Measurements from ENCODE around the gene MNX1. TPM values are rescaled to one million over a fixed set of nuclear protein-coding genes. Genes with fewer than 3 reads are reported as not detected.
A peak's percentile ranks its signal among the peaks of the same experiment; 100 is the strongest.

Gene MNX1
- total RNA-seq, 4 donors from 2014 or later = 11.7 to 23.2 (median 13.1) TPM

DNA sequence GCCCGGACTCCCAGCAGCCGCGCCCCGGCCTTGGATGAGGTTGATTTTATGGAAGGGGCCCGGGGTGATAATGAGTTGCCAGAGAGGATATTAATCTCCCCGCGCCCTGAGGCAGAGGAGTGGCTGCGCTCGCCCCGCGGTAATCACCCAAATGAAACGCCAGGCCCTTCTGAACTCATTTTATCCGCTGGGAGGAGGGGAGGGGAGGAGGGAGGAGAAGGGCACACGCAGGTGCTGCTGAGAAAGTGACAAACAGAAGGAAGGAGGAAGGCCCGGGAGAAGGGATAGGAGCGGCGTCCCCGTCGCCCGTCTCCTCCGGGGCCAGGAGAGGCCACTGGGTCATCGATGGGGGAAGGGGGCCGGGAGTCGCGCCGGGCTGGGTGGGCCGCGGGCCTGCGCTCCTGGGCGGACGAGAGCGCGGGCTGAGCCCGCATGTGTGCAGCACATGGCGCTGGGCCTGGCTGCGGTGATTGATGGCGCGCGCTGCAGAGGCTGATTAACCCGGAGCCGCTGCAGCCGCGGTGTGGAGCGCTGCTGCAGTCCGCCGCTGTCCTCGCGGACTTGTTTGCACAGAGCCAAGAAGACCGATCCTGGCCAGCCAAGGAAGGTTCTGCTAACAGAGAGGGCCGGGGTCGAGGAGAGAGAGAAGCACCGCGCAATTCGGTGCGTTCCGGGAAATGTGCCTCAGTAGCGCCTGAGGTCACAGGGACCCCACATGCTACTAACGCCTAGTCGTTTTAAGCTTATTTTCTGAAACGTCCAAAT, 6.5 kb downstream of the MNX1 start:
- peaks cover 13 to 80% (median 56%) of the 10 kb centered on the region in 4 donors for H3K4me1 ChIP-seq
- intact Hi-C loops (cut with DNase I; ENCODE audit: low total_unique reads) (no loop called here), in situ Hi-C loops (cut with MboI; ENCODE audit: low pct_ligation_motif_present in 1 of 4, low pct_unique_long_range_greater_than_20kb in 1 of 4, low sequenced_read_pairs in 3 of 4) (no loop called here)
- H3K36me3 ChIP-seq = no peaks in the 10 kb centered on the region
- 0 to 23% methylated on average over 4 to 60 of the region's 60 CpGs for WGBS, 2 donors (ENCODE audit: low coverage in 1 of 2)
- peak overlapping the region in 1 of 4 donors; percentile 33 for H3K4me3 ChIP-seq
- peak; percentile 82 for DNase-seq
- TF ChIP-seq POLR2A (IDR thresholded peaks at IDR 0.05) = peak; percentile 23
- no peak for TF ChIP-seq EP300 (IDR thresholded peaks at IDR 0.05; ENCODE audit: low read depth)
- peak in 1 of 3 donors; percentile 10 for TF ChIP-seq POLR2AphosphoS5 (IDR thresholded peaks at IDR 0.05)
- H3K27ac ChIP-seq = peak overlapping the region; percentile 67 to 76 (median 70)
- no peaks in the 10 kb centered on the region for H3K9me3 ChIP-seq
- H3K27me3 ChIP-seq = peaks cover 100% of the 10 kb centered on the region

DNA sequence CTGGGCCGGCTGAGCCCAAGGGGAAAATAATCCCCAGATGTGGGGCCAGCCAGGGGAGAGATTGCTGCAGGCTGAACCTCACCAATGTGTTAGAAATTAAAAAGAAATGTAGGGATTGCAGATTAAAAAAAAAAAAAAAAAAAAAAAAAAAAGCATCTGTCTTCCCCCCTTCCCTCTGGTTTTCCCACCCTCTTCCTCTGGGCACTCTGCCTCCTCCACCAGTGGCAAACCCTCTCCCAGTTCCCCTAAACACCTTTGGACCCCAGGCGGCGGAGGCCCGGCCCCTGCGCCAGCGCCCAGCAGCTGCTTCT, 7.1 kb downstream of the MNX1 start:
- peaks cover 100% of the 10 kb centered on the region for H3K27me3 ChIP-seq

DNA sequence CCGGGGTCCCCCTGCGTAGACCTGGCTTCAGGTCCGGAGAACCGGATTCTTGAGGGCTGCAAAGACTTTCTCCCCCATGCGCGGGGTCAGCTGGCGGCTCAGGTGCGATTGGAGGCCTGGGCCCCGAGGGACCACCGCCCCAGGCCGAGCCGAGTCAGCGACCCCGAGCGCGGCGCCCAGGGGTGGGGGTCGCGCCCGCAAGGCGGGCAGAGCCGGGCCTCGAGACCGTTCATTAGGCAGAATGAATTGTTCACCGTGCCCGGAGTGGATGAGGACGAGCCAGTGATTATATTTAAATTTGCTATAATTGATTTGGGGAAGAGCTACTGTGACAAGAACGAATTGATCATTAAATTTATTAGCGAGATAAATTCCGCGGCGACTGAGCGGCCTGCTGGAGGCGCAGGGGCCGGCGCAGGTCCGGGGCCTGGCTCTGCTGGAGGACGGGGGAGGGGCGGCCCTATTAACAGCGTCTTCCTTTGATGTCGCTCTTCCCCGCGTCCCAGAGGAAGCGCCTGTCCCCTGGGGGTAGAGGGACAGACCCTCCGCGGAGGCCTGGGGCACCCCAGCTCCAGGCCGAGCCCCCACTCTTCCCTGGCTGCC, 7.5 kb downstream of the MNX1 start:
- WGBS, 2 donors (ENCODE audit: low coverage in 1 of 2) = 47 to 51% methylated on average over 19 to 47 of the region's 47 CpGs
- no peak for TF ChIP-seq POLR2AphosphoS5 (IDR thresholded peaks at IDR 0.05)
- no peak for TF ChIP-seq EP300 (IDR thresholded peaks at IDR 0.05; ENCODE audit: low read depth)
- no peak for TF ChIP-seq POLR2A (IDR thresholded peaks at IDR 0.05)
- TF ChIP-seq, protein P1, sequence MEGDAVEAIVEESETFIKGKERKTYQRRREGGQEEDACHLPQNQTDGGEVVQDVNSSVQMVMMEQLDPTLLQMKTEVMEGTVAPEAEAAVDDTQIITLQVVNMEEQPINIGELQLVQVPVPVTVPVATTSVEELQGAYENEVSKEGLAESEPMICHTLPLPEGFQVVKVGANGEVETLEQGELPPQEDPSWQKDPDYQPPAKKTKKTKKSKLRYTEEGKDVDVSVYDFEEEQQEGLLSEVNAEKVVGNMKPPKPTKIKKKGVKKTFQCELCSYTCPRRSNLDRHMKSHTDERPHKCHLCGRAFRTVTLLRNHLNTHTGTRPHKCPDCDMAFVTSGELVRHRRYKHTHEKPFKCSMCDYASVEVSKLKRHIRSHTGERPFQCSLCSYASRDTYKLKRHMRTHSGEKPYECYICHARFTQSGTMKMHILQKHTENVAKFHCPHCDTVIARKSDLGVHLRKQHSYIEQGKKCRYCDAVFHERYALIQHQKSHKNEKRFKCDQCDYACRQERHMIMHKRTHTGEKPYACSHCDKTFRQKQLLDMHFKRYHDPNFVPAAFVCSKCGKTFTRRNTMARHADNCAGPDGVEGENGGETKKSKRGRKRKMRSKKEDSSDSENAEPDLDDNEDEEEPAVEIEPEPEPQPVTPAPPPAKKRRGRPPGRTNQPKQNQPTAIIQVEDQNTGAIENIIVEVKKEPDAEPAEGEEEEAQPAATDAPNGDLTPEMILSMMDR (IDR thresholded peaks at IDR 0.05) = no peak
- intact Hi-C loops (cut with DNase I; ENCODE audit: low total_unique reads) = no loop called here

More for the DNA sequence above, 7.1 kb downstream of the MNX1 start:
- Histone ChIP-seq H3K36me3 (no peaks in the 10 kb centered on the region), H3K4me3 (peak overlapping the region in 1 of 4 donors; percentile 33), H3K27ac (peak overlapping the region; percentile 67 to 76 (median 70)), H3K4me1 (peaks cover 13 to 82% (median 56%) of the 10 kb centered on the region in 4 donors), H3K9me3 (no peaks in the 10 kb centered on the region)
- TF ChIP-seq POLR2A (IDR thresholded peaks at IDR 0.05) (no peak), POLR2AphosphoS5 (IDR thresholded peaks at IDR 0.05) (no peak), EP300 (IDR thresholded peaks at IDR 0.05; ENCODE audit: low read depth) (no peak)
- TF ChIP-seq, protein P1 (IDR thresholded peaks at IDR 0.05) = no peak
- WGBS, 2 donors (ENCODE audit: low coverage in 1 of 2) = 14% methylated on average over 6 of the region's 6 CpGs; no CpG with 5 or more reads in 1 of the 2 donors
- no peak for DNase-seq
- intact Hi-C loops (cut with DNase I; ENCODE audit: low total_unique reads) (no loop called here), in situ Hi-C loops (cut with MboI; ENCODE audit: low pct_ligation_motif_present in 1 of 4, low pct_unique_long_range_greater_than_20kb in 1 of 4, low sequenced_read_pairs in 3 of 4) (no loop called here)

DNA sequence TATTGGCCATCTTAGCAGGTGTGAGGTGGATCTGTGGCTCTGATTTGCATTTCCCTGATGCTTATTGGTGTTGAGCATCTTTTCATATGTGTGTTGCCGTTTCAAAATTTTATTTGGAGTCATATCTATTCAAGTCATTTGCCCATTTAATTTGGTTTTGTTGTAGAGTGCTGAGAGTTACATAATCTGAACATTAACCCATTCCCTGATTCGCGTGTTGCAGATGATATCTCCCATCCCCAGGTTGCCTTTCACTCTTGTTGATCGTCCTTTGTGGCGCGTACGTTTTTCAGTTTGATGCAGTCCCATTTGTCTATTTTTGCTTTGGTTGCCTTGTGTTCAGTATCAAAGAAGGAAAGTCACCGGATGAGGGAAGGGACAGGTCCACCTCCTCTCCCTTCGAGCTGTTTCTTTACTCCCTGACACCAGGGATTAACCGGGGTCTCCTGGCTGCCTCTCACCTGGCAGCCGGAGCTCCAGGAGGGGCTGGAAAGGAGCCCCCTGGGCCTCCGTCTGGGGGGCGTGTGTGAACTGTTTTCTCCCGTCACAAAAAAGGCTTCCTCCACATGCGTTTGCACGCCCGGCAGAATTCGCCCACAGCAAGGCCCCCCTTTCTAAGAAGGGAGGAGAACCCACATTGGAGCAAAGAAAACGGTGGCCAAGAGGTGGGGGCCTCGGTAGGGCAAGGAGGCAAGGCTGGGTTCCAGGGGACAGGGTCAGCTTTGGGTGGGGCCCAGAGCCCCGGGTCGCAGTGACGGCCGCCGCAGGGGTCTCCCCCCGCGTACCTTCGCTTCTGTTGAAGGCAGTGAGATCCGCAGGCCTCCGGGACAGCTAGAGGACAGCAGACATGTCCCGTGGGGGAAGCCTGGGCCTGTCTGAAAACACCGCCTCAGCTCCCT, 8.3 kb downstream of the MNX1 start:
- H3K36me3 ChIP-seq = no peaks in the 10 kb centered on the region
- H3K4me3 ChIP-seq = no peak overlapping the region
- 18 to 47% methylated on average over 1 to 32 of the region's 32 CpGs for WGBS, 2 donors (ENCODE audit: low coverage in 1 of 2)
- H3K27ac ChIP-seq = no peak overlapping the region
- H3K9me3 ChIP-seq = no peaks in the 10 kb centered on the region
- no peak for DNase-seq
- intact Hi-C loops (cut with DNase I; ENCODE audit: low total_unique reads) = no loop called here
- peaks cover 13 to 73% (median 55%) of the 10 kb centered on the region in 4 donors for H3K4me1 ChIP-seq
- in situ Hi-C loops (cut with MboI; ENCODE audit: low pct_ligation_motif_present in 1 of 4, low pct_unique_long_range_greater_than_20kb in 1 of 4, low sequenced_read_pairs in 3 of 4) = no loop called here
- H3K27me3 ChIP-seq = peaks cover 89% of the 10 kb centered on the region
- TF ChIP-seq POLR2AphosphoS5 (IDR thresholded peaks at IDR 0.05) (no peak), EP300 (IDR thresholded peaks at IDR 0.05; ENCODE audit: low read depth) (no peak), POLR2A (IDR thresholded peaks at IDR 0.05) (no peak)
- TF ChIP-seq, protein P1 (IDR thresholded peaks at IDR 0.05) = no peak

More for the DNA sequence above, 7.5 kb downstream of the MNX1 start:
- Histone ChIP-seq H3K4me1 (peaks cover 13 to 81% (median 56%) of the 10 kb centered on the region in 4 donors), H3K27me3 (peaks cover 97% of the 10 kb centered on the region), H3K27ac (peak overlapping the region; percentile 45 to 76 (median 68)), H3K9me3 (no peaks in the 10 kb centered on the region), H3K36me3 (no peaks in the 10 kb centered on the region), H3K4me3 (no peak overlapping the region)
- in situ Hi-C loops (cut with MboI; ENCODE audit: low pct_ligation_motif_present in 1 of 4, low pct_unique_long_range_greater_than_20kb in 1 of 4, low sequenced_read_pairs in 3 of 4) = no loop called here
- DNase-seq = no peak
